ENCODE data around the gene ARL5C.

DNA sequence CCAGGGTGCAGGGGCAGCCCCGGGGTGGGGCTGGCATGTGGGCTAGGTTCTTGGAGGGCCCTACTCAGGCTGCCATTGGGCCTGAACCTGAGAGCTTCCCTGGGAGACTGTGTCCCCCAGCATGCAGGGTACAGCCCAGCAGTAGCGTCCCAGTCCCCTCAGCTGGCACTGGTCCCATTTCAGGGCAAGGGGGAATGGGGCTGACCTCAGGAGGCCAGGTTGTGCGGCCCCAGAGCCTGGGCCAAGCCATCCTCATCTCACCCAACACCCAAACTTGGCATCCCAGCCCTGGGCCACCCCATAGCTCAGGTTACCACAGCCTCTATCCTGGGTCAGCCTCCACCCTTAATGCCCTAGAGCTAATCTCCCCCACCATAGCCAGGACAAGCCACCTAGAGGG is 20.8 kb downstream of the ARL5C start:
- TF ChIP-seq EGR1 (IDR thresholded peaks at IDR 0.05) (no peak), FOXM1 (IDR thresholded peaks at IDR 0.05; ENCODE audit: borderline replicate concordance, low read depth) (no peak), EP300 (IDR thresholded peaks at IDR 0.05; ENCODE audit: borderline replicate concordance) (no peak), ZBTB7A (IDR thresholded peaks at IDR 0.05; ENCODE audit: low read depth) (no peak), YY1 (IDR thresholded peaks at IDR 0.05; ENCODE audit: low read depth) (no peak), CREB1 (IDR thresholded peaks at IDR 0.05; ENCODE audit: low read depth) (no peak), TAF1 (IDR thresholded peaks at IDR 0.05; ENCODE audit: low read depth) (no peak)
- TF ChIP-seq, protein P1, sequence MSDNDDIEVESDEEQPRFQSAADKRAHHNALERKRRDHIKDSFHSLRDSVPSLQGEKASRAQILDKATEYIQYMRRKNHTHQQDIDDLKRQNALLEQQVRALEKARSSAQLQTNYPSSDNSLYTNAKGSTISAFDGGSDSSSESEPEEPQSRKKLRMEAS (IDR thresholded peaks at IDR 0.05), result no peak
- TF ChIP-seq, protein P2, sequence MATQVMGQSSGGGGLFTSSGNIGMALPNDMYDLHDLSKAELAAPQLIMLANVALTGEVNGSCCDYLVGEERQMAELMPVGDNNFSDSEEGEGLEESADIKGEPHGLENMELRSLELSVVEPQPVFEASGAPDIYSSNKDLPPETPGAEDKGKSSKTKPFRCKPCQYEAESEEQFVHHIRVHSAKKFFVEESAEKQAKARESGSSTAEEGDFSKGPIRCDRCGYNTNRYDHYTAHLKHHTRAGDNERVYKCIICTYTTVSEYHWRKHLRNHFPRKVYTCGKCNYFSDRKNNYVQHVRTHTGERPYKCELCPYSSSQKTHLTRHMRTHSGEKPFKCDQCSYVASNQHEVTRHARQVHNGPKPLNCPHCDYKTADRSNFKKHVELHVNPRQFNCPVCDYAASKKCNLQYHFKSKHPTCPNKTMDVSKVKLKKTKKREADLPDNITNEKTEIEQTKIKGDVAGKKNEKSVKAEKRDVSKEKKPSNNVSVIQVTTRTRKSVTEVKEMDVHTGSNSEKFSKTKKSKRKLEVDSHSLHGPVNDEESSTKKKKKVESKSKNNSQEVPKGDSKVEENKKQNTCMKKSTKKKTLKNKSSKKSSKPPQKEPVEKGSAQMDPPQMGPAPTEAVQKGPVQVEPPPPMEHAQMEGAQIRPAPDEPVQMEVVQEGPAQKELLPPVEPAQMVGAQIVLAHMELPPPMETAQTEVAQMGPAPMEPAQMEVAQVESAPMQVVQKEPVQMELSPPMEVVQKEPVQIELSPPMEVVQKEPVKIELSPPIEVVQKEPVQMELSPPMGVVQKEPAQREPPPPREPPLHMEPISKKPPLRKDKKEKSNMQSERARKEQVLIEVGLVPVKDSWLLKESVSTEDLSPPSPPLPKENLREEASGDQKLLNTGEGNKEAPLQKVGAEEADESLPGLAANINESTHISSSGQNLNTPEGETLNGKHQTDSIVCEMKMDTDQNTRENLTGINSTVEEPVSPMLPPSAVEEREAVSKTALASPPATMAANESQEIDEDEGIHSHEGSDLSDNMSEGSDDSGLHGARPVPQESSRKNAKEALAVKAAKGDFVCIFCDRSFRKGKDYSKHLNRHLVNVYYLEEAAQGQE (IDR thresholded peaks at IDR 0.05; ENCODE audit: low read depth), result no peak

All from Ishikawa (cell line).